H7 (cell line): ENCODE data around the gene LRRC36. TPM values are rescaled to one million over a fixed set of nuclear protein-coding genes. Genes with fewer than 3 reads are reported as not detected.

Source experiments
- DNase-seq: peaks from one replicate; pipeline ENCODE4 v3.0.0; 2012
- H3K27me3 ChIP-seq: 2 replicates; pipeline ENCODE4 v1.6.0; 2011; ENCODE audit warnings: mild to moderate bottlenecking, low read length; ENCODE audit not compliant: control insufficient read depth, insufficient read depth
- H3K36me3 ChIP-seq: replicated peaks from 2 replicates; pipeline ENCODE4 v1.5.1; 2011; ENCODE audit warnings: low read length; ENCODE audit not compliant: control insufficient read depth, insufficient read depth
- H3K4me3 ChIP-seq: 2 replicates; pipeline ENCODE4 v1.5.1; 2011; ENCODE audit warnings: low read depth, mild to moderate bottlenecking, control low read depth, low read length, moderate library complexity; ENCODE audit not compliant: insufficient read depth
- total RNA-seq: library from RNA; depleted of rRNA; stranded (reverse); fragments of >200 nt; shearing (Covaris generic); gene quantifications from 2 replicates; pipeline ENCODE4 v1.2.3, GENCODE V29; 2014

Gene LRRC36
- total RNA-seq, 1 experiment from 2014 or later = not detected

- Histone ChIP-seq H3K36me3 (no peaks in the 10 kb centered on the region), H3K4me3 (no peak overlapping the region), H3K27me3 (no peaks in the 10 kb centered on the region)
- no peak for DNase-seq
Measured at GRCh38 chr16:67304020-67304419, 22.6 kb upstream of the LRRC36 start.

GRCh38 chr16:67305216-67306071 lies 21.2 kb upstream of the LRRC36 start:
- no peaks in the 10 kb centered on the region for H3K36me3 ChIP-seq
- H3K27me3 ChIP-seq = no peaks in the 10 kb centered on the region
- peak; percentile 43 for DNase-seq
- no peak overlapping the region for H3K4me3 ChIP-seq

GRCh38 chr16:67310561-67310960 lies 16.1 kb upstream of the LRRC36 start:
- Histone ChIP-seq H3K27me3 (no peaks in the 10 kb centered on the region), H3K4me3 (no peak overlapping the region), H3K36me3 (no peaks in the 10 kb centered on the region)
- DNase-seq = no peak

- H3K4me3 ChIP-seq = no peak overlapping the region
- DNase-seq = no peak
- no peaks in the 10 kb centered on the region for H3K27me3 ChIP-seq
- no peaks in the 10 kb centered on the region for H3K36me3 ChIP-seq
Measured at GRCh38 chr16:67311607-67312488, 14.8 kb upstream of the LRRC36 start.

GRCh38 chr16:67312719-67313118 lies 13.9 kb upstream of the LRRC36 start:
- H3K36me3 ChIP-seq = no peaks in the 10 kb centered on the region
- H3K4me3 ChIP-seq = no peak overlapping the region
- H3K27me3 ChIP-seq = no peaks in the 10 kb centered on the region
- no peak for DNase-seq

GRCh38 chr16:67317853-67318252 lies 8.8 kb upstream of the LRRC36 start:
- no peak for DNase-seq
- H3K27me3 ChIP-seq = no peaks in the 10 kb centered on the region
- H3K4me3 ChIP-seq = no peak overlapping the region
- no peaks in the 10 kb centered on the region for H3K36me3 ChIP-seq

- Histone ChIP-seq H3K4me3 (peak overlapping the region; percentile 58), H3K27me3 (peaks cover 3% of the 10 kb centered on the region), H3K36me3 (no peaks in the 10 kb centered on the region)
- no peak for DNase-seq
Measured at GRCh38 chr16:67326115-67326471, 522 bp upstream of the LRRC36 start.

GRCh38 chr16:67327743-67328142 lies 1.1 kb downstream of the LRRC36 start:
- Histone ChIP-seq H3K27me3 (peaks cover 3% of the 10 kb centered on the region), H3K36me3 (no peaks in the 10 kb centered on the region), H3K4me3 (no peak overlapping the region)
- DNase-seq = no peak

- no peak overlapping the region for H3K4me3 ChIP-seq
- no peaks in the 10 kb centered on the region for H3K36me3 ChIP-seq
- DNase-seq = no peak
- peaks cover 3% of the 10 kb centered on the region for H3K27me3 ChIP-seq
Measured at GRCh38 chr16:67329901-67330300, 3.3 kb downstream of the LRRC36 start.

- DNase-seq = no peak
- Histone ChIP-seq H3K4me3 (no peak overlapping the region), H3K27me3 (no peaks in the 10 kb centered on the region), H3K36me3 (no peaks in the 10 kb centered on the region)
Measured at GRCh38 chr16:67333315-67333714, 6.7 kb downstream of the LRRC36 start.

GRCh38 chr16:67336116-67336515 lies 9.5 kb downstream of the LRRC36 start:
- no peaks in the 10 kb centered on the region for H3K36me3 ChIP-seq
- H3K4me3 ChIP-seq = no peak overlapping the region
- no peaks in the 10 kb centered on the region for H3K27me3 ChIP-seq
- DNase-seq = no peak

GRCh38 chr16:67336648-67337047 lies 10.0 kb downstream of the LRRC36 start:
- no peaks in the 10 kb centered on the region for H3K27me3 ChIP-seq
- H3K4me3 ChIP-seq = no peak overlapping the region
- no peak for DNase-seq
- H3K36me3 ChIP-seq = no peaks in the 10 kb centered on the region

GRCh38 chr16:67339453-67339852 lies 12.8 kb downstream of the LRRC36 start:
- no peak overlapping the region for H3K4me3 ChIP-seq
- no peaks in the 10 kb centered on the region for H3K36me3 ChIP-seq
- no peaks in the 10 kb centered on the region for H3K27me3 ChIP-seq
- no peak for DNase-seq

- Histone ChIP-seq H3K36me3 (no peaks in the 10 kb centered on the region), H3K27me3 (no peaks in the 10 kb centered on the region), H3K4me3 (no peak overlapping the region)
- no peak for DNase-seq
Measured at GRCh38 chr16:67341250-67341649, 14.6 kb downstream of the LRRC36 start.

- DNase-seq = no peak
- Histone ChIP-seq H3K27me3 (no peaks in the 10 kb centered on the region), H3K36me3 (no peaks in the 10 kb centered on the region), H3K4me3 (no peak overlapping the region)
Measured at GRCh38 chr16:67342616-67343015, 16.0 kb downstream of the LRRC36 start.
